Measurements from ENCODE around the gene CHMP6. TPM values are rescaled to one million over a fixed set of nuclear protein-coding genes. Genes with fewer than 3 reads are reported as not detected.

CHMP6 gene
- total and polyA plus RNA-seq, 2 experiments from 2014 or later, result 35.5 to 58.8 TPM

GRCh38 chr17:80998118-80998747 lies 6.6 kb downstream of the CHMP6 start:
- no peak for DNase-seq (ENCODE audit: low read depth in 1 of 2, low spot score in 1 of 2)
- TF ChIP-seq, protein P1, sequence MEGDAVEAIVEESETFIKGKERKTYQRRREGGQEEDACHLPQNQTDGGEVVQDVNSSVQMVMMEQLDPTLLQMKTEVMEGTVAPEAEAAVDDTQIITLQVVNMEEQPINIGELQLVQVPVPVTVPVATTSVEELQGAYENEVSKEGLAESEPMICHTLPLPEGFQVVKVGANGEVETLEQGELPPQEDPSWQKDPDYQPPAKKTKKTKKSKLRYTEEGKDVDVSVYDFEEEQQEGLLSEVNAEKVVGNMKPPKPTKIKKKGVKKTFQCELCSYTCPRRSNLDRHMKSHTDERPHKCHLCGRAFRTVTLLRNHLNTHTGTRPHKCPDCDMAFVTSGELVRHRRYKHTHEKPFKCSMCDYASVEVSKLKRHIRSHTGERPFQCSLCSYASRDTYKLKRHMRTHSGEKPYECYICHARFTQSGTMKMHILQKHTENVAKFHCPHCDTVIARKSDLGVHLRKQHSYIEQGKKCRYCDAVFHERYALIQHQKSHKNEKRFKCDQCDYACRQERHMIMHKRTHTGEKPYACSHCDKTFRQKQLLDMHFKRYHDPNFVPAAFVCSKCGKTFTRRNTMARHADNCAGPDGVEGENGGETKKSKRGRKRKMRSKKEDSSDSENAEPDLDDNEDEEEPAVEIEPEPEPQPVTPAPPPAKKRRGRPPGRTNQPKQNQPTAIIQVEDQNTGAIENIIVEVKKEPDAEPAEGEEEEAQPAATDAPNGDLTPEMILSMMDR (IDR thresholded peaks at IDR 0.05; ENCODE audit: low read depth, low read length), result no peak
- H3K4me3 ChIP-seq, result no peak overlapping the region
- H3K9me3 ChIP-seq (ENCODE audit: low read depth), result no peaks in the 10 kb centered on the region
- H3K27me3 ChIP-seq, result no peaks in the 10 kb centered on the region
- H3K27ac ChIP-seq, result no peak overlapping the region
- no peaks in the 10 kb centered on the region for H3K4me1 ChIP-seq (ENCODE audit: low read depth)
- peaks cover 26% of the 10 kb centered on the region for H3K36me3 ChIP-seq

DNA sequence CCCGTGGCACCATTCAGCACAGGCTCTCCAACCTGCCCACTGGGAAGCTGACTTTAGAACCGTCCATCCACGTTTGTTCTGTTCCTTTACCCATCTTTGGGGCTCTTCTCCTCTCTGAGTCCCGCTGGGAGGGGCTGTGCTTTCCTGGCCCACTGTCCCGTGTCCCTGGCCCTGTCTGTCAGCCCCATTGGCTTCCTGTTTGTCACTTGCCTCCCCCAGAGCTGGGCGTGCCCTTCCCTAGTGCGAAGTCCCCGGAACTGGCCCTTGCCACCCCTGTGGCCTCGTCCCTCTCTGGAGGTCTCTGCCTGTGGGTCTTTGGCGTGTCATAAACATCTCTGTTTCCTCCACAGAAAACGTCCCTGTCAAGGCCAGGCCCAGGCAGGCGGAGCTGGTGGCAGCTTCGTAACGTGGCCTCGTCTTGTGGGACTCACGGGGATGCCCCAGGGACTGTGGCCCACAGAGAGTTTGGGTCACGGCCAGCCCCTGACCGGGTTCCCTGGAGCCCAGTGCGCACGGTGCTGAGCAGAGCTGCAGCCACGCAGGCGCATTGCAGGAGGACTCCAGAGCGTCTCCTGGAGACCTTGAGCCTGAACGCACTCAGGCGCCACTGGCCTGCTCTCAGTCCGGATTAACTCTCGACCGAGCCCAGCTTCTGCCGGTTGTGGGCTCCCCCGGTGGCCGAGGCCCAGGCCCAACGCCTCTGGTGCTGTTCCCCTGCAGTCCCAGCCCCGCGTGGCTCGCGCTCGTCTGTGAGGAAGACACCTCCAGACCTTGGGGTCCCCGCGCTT lies 7.3 kb downstream of the CHMP6 start:
- H3K36me3 ChIP-seq, result peaks cover 26% of the 10 kb centered on the region
- no peaks in the 10 kb centered on the region for H3K9me3 ChIP-seq (ENCODE audit: low read depth)
- peaks cover 6% of the 10 kb centered on the region for H3K27me3 ChIP-seq
- H3K27ac ChIP-seq, result no peak overlapping the region
- no peaks in the 10 kb centered on the region for H3K4me1 ChIP-seq (ENCODE audit: low read depth)
- TF ChIP-seq, protein P1 (IDR thresholded peaks at IDR 0.05; ENCODE audit: low read depth, low read length), result no peak
- no peak overlapping the region for H3K4me3 ChIP-seq
- no peak for DNase-seq (ENCODE audit: low read depth in 1 of 2, low spot score in 1 of 2)

- Histone ChIP-seq H3K9me3 (ENCODE audit: low read depth) (no peaks in the 10 kb centered on the region), H3K27ac (no peak overlapping the region), H3K36me3 (peaks cover 26% of the 10 kb centered on the region), H3K4me1 (ENCODE audit: low read depth) (no peaks in the 10 kb centered on the region), H3K4me3 (no peak overlapping the region), H3K27me3 (peaks cover 14% of the 10 kb centered on the region)
- TF ChIP-seq, protein P1 (IDR thresholded peaks at IDR 0.05; ENCODE audit: low read depth, low read length), result no peak
- DNase-seq (ENCODE audit: low read depth in 1 of 2, low spot score in 1 of 2), result no peak
Observed at GRCh38 chr17:80999536-81000333, 8.1 kb downstream of the CHMP6 start.

- peaks cover 23% of the 10 kb centered on the region for H3K36me3 ChIP-seq
- TF ChIP-seq, protein P1 (IDR thresholded peaks at IDR 0.05; ENCODE audit: low read depth, low read length), result no peak
- peaks cover 19% of the 10 kb centered on the region for H3K27me3 ChIP-seq
- no peaks in the 10 kb centered on the region for H3K9me3 ChIP-seq (ENCODE audit: low read depth)
- no peak for DNase-seq (ENCODE audit: low read depth in 1 of 2, low spot score in 1 of 2)
- no peak overlapping the region for H3K4me3 ChIP-seq
- no peak overlapping the region for H3K27ac ChIP-seq
- no peaks in the 10 kb centered on the region for H3K4me1 ChIP-seq (ENCODE audit: low read depth)
Observed at GRCh38 chr17:81000334-81000630, 8.6 kb downstream of the CHMP6 start.

DNA sequence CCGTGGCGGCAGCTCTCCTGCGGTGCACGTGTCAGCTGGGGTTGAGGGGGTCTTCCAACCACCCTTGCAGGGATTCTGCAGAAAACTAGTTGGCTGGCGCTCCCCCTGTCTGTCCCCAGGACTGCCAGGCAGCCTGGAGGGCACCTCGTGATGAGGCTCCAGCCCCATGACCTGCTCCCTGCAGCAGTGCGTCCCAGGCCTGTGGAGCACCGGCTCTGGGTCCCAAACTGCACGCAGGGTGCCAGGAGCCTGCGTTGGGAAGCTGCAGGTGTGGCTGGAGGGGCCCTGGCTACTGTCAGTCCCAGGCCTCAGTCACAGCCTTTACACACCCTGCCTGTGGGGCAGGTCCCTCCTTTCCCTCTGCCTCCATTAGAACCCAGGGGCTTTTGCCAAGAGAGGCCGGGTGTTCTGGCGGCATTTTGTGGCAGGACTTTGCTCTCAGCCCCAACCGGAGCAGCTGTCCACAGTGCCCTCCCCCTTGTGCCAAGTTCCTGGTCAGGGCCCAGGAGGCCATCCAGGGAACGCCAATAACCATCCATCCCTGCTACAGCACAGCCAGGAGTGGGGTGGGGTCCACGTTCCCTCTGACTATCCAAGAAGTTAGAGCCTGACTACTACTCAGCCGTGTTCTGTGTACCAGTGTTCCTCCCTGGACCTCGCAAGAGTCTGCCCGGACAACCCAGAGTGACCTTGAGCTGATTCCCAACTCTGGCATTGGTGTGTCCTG lies 9.2 kb downstream of the CHMP6 start:
- DNase-seq (ENCODE audit: low read depth in 1 of 2, low spot score in 1 of 2), result no peak
- H3K27ac ChIP-seq, result no peak overlapping the region
- peaks cover 20% of the 10 kb centered on the region for H3K27me3 ChIP-seq
- TF ChIP-seq, protein P1 (IDR thresholded peaks at IDR 0.05; ENCODE audit: low read depth, low read length), result no peak
- peaks cover 19% of the 10 kb centered on the region for H3K36me3 ChIP-seq
- H3K9me3 ChIP-seq (ENCODE audit: low read depth), result no peaks in the 10 kb centered on the region
- H3K4me3 ChIP-seq, result no peak overlapping the region
- no peaks in the 10 kb centered on the region for H3K4me1 ChIP-seq (ENCODE audit: low read depth)

Measured in cardiac muscle cell (in vitro differentiated cells and primary cell).